IMR-90 (cell line): ENCODE data around the gene B4GALT1.

Source experiments
- BHLHE40 ChIP-seq: fragments of 150-350 bp; IDR thresholded peaks from 2 replicates; pipeline ENCODE4 v1.6.1; 2016; ENCODE audit warnings: mild to moderate bottlenecking, low read depth, low read length
- CEBPB ChIP-seq: IDR thresholded peaks from 2 replicates; pipeline ENCODE4 v1.6.1; 2012; ENCODE audit warnings: low read depth, low read length, improper control_type of control experiment
- CHD1 ChIP-seq: IDR thresholded peaks from 2 replicates; pipeline ENCODE4 v1.6.1; 2012; ENCODE audit warnings: low read depth, low read length, improper control_type of control experiment
- ELK1 ChIP-seq: fragments of 150-350 bp; IDR thresholded peaks from 2 replicates; pipeline ENCODE4 v1.6.1; 2016; ENCODE audit warnings: low read depth, mild to moderate bottlenecking, low read length, moderate library complexity, borderline replicate concordance
- MAZ ChIP-seq: IDR thresholded peaks from 2 replicates; pipeline ENCODE4 v1.6.1; 2012; ENCODE audit warnings: low read depth, mild to moderate bottlenecking, low read length, improper control_type of control experiment, moderate library complexity, borderline replicate concordance
- MXI1 ChIP-seq: IDR thresholded peaks from 2 replicates; pipeline ENCODE4 v1.6.1; 2012; ENCODE audit warnings: low read depth, mild to moderate bottlenecking, low read length, moderate library complexity, borderline replicate concordance
- NFE2L2 ChIP-seq: fragments of 150-350 bp; IDR thresholded peaks from 2 replicates; pipeline ENCODE4 v1.6.1; 2016; ENCODE audit warnings: low read depth, mild to moderate bottlenecking, low read length
- POLR2A ChIP-seq: IDR thresholded peaks from 2 replicates; pipeline ENCODE4 v1.6.1; 2012; ENCODE audit warnings: mild to moderate bottlenecking, low read depth, low read length
- RAD21 ChIP-seq: IDR thresholded peaks from 2 replicates; pipeline ENCODE4 v1.6.1; 2012; ENCODE audit warnings: low read length, improper control_type of control experiment
- RCOR1 ChIP-seq: IDR thresholded peaks from 2 replicates; pipeline ENCODE4 v1.6.1; 2012; ENCODE audit warnings: mild to moderate bottlenecking, low read length, improper control_type of control experiment; ENCODE audit not compliant: insufficient replicate concordance
- RFX5 ChIP-seq: IDR thresholded peaks from 2 replicates; pipeline ENCODE4 v1.8.0; 2012; ENCODE audit warnings: low read depth, mild to moderate bottlenecking, low read length, moderate library complexity
- SMC3 ChIP-seq: fragments of 150-350 bp; IDR thresholded peaks from 2 replicates; pipeline ENCODE4 v1.6.1; 2016; ENCODE audit warnings: low read depth, mild to moderate bottlenecking, antibody characterized with exemption, low read length, moderate library complexity
- TF ChIP-seq, protein P1 (sequence below): conservative IDR thresholded peaks from 2 replicates; pipeline ENCODE4 v1.5.1; 2012; ENCODE audit warnings: mild to moderate bottlenecking, low read depth, low read length, improper control_type of control experiment
- TF ChIP-seq, protein P2 (sequence below): fragments of 150-350 bp; IDR thresholded peaks from 2 replicates; pipeline ENCODE4 v1.6.1; 2017; ENCODE audit warnings: mild to moderate bottlenecking, antibody characterized with exemption, low read length, low read depth

- TF ChIP-seq POLR2A (no peak), RAD21 (no peak), MXI1 (no peak), BHLHE40 (no peak), MAZ (no peak), CHD1 (no peak), NFE2L2 (no peak), ELK1 (no peak), SMC3 (no peak), RFX5 (no peak), CEBPB (no peak), RCOR1 (no peak)
- TF ChIP-seq, protein P1, sequence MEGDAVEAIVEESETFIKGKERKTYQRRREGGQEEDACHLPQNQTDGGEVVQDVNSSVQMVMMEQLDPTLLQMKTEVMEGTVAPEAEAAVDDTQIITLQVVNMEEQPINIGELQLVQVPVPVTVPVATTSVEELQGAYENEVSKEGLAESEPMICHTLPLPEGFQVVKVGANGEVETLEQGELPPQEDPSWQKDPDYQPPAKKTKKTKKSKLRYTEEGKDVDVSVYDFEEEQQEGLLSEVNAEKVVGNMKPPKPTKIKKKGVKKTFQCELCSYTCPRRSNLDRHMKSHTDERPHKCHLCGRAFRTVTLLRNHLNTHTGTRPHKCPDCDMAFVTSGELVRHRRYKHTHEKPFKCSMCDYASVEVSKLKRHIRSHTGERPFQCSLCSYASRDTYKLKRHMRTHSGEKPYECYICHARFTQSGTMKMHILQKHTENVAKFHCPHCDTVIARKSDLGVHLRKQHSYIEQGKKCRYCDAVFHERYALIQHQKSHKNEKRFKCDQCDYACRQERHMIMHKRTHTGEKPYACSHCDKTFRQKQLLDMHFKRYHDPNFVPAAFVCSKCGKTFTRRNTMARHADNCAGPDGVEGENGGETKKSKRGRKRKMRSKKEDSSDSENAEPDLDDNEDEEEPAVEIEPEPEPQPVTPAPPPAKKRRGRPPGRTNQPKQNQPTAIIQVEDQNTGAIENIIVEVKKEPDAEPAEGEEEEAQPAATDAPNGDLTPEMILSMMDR = no peak
- TF ChIP-seq, protein P2, sequence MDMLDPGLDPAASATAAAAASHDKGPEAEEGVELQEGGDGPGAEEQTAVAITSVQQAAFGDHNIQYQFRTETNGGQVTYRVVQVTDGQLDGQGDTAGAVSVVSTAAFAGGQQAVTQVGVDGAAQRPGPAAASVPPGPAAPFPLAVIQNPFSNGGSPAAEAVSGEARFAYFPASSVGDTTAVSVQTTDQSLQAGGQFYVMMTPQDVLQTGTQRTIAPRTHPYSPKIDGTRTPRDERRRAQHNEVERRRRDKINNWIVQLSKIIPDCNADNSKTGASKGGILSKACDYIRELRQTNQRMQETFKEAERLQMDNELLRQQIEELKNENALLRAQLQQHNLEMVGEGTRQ = no peak
Observed at GRCh38 chr9:33128570-33128969, 38.6 kb downstream of the B4GALT1 start.
